ENCODE measurements around the gene FBXO38. TPM values are rescaled to one million over a fixed set of nuclear protein-coding genes. Genes with fewer than 3 reads are reported as not detected.

FBXO38 gene
- total RNA-seq, 1 experiment from 2014 or later: 36.3 TPM

DNA sequence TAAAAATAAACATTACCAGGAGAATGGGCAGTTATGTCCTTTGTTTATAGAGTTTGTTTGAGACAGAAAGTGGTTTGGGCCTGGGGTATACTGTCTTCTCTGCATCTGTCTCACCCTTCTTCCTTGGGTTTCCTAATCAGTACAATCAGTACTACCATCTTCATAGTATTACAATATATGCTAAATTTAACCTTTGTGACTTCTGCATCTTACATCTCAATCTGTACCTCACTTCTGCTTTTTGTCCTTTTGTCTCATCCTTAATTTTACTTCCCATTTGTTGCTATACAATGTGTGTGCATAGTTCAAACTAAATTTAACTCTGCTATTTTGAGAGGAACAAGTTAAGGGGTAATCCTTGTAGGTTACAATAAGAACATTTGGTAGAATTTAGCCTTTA lies 19.6 kb downstream of the FBXO38 start:
- Histone ChIP-seq H3K27ac (ENCODE audit: low read depth, low read length) (no peak overlapping the region), H2AFZ (ENCODE audit: low read depth, low read length, poor library complexity, severe bottlenecking) (no peak overlapping the region), H3K4me1 (ENCODE audit: control insufficient read depth in 1 of 2, insufficient read depth in 2 of 2, low read length in 2 of 2) (no peaks in the 10 kb centered on the region), H3K4me2 (ENCODE audit: low read length) (no peak overlapping the region), H3K9ac (ENCODE audit: low read length) (no peak overlapping the region), H3K36me3 (ENCODE audit: control insufficient read depth in 1 of 2, insufficient read depth in 2 of 2, low read length in 2 of 2) (peaks cover 29 to 33% of the 10 kb centered on the region in 2 experiments; a peak in 3 of 4 replicates), H3K9me3 (ENCODE audit: control insufficient read depth in 1 of 2, insufficient read depth in 1 of 2, low read depth in 1 of 2, low read length in 2 of 2) (no peaks in the 10 kb centered on the region), H3K27me3 (ENCODE audit: insufficient read depth, low read length) (no peaks in the 10 kb centered on the region), H3K4me3 (replicated peaks in 1 of 2; ENCODE audit: low read depth in 1 of 2, low read length in 2 of 2) (no peak overlapping the region), H3K9me2 (ENCODE audit: insufficient read depth) (no peaks in the 10 kb centered on the region), H3K79me2 (ENCODE audit: insufficient read depth, low read length) (no peaks in the 10 kb centered on the region), H4K20me1 (ENCODE audit: insufficient read depth) (no peaks in the 10 kb centered on the region; the same call in 1 of the 2 replicates)
- TF ChIP-seq CEBPB (IDR thresholded peaks at IDR 0.05; ENCODE audit: low read depth) (no peak), POLR2AphosphoS5 (IDR thresholded peaks at IDR 0.05; ENCODE audit: low read depth, low read length) (no peak), CBX3 (IDR thresholded peaks at IDR 0.05; ENCODE audit: low read depth) (no peak), EGR1 (IDR thresholded peaks at IDR 0.05; ENCODE audit: low read depth) (no peak), SRF (IDR thresholded peaks at IDR 0.05; ENCODE audit: low read depth) (no peak), RAD21 (IDR thresholded peaks at IDR 0.05; ENCODE audit: low read depth) (no peak), ELF1 (IDR thresholded peaks at IDR 0.05; ENCODE audit: borderline replicate concordance, low read depth) (no peak), TCF7L2 (IDR thresholded peaks at IDR 0.05; ENCODE audit: borderline replicate concordance, extremely low read depth, insufficient read depth, insufficient read length) (no peak), SP1 (IDR thresholded peaks at IDR 0.05; ENCODE audit: low read depth) (no peak), ZNF274 (IDR thresholded peaks at IDR 0.05; ENCODE audit: low read depth, low read length) (no peak), YY1 (IDR thresholded peaks at IDR 0.05; ENCODE audit: extremely low read depth, insufficient replicate concordance, low read depth, low read length) (no peak)
- TF ChIP-seq, protein P1, sequence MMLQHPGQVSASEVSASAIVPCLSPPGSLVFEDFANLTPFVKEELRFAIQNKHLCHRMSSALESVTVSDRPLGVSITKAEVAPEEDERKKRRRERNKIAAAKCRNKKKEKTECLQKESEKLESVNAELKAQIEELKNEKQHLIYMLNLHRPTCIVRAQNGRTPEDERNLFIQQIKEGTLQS (IDR thresholded peaks at IDR 0.05): no peak
- intact Hi-C loops (cut with micrococcal nuclease): no loop called here
- no peak for ATAC-seq
- ChIA-PET POLR2A (no interaction called here), CTCF (no interaction called here), RAD21 (ENCODE audit: low non-redundant PET in 1 of 2, low total read pairs in 2 of 2, uncharacterized antibody in 2 of 2, unreplicated experiment in 2 of 2) (no interaction called here)
- no peak for DNase-seq (ENCODE audit: low read depth, low spot score)
- no TSS peak for BruUV-seq (replicated peaks)

DNA sequence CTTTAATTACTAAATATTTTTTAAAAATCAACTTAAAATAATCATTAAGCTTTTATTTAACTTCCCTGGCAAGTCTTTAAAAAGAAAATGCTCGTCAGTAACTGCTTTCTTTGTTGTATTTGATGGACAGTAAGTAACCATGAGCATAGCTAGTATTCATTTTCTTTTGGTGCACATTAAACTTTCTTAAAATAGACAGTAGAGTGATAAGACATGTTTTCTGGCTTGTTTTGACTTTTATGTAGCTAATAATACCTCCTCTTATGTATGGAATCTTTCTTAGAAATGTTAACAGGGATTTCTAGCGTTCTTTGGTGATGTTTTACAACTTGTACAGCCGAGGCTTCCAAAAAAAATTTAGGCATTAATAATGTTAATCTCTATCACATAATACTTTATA lies 22.6 kb downstream of the FBXO38 start:
- ChIA-PET POLR2A (no interaction called here), CTCF (no interaction called here)
- no peaks in the 10 kb centered on the region for H3K9me3 ChIP-seq (ENCODE audit: control insufficient read depth in 1 of 2, insufficient read depth in 1 of 2, low read depth in 1 of 2, low read length in 2 of 2)

More for the DNA sequence above, 22.6 kb downstream of the FBXO38 start:
- H2AFZ ChIP-seq (ENCODE audit: low read depth, low read length, poor library complexity, severe bottlenecking): no peak overlapping the region
- no peaks in the 10 kb centered on the region for H3K9me2 ChIP-seq (ENCODE audit: insufficient read depth)
- peaks cover 31 to 46% of the 10 kb centered on the region in 2 experiments for H3K36me3 ChIP-seq (ENCODE audit: control insufficient read depth in 1 of 2, insufficient read depth in 2 of 2, low read length in 2 of 2)
- RAD21 ChIA-PET (ENCODE audit: low non-redundant PET in 1 of 2, low total read pairs in 2 of 2, uncharacterized antibody in 2 of 2, unreplicated experiment in 2 of 2): no interaction called here
- H3K27ac ChIP-seq (ENCODE audit: low read depth, low read length): no peak overlapping the region
- H3K4me3 ChIP-seq (replicated peaks in 1 of 2; ENCODE audit: low read depth in 1 of 2, low read length in 2 of 2): no peak overlapping the region
- intact Hi-C loops (cut with micrococcal nuclease): no loop called here
- ATAC-seq (no peak), DNase-seq (ENCODE audit: low read depth, low spot score) (no peak)
- H3K4me1 ChIP-seq (ENCODE audit: control insufficient read depth in 1 of 2, insufficient read depth in 2 of 2, low read length in 2 of 2): no peaks in the 10 kb centered on the region
- no peaks in the 10 kb centered on the region; the same call in 1 of the 2 replicates for H4K20me1 ChIP-seq (ENCODE audit: insufficient read depth)
- no peak overlapping the region for H3K9ac ChIP-seq (ENCODE audit: low read length)
- no peaks in the 10 kb centered on the region for H3K79me2 ChIP-seq (ENCODE audit: insufficient read depth, low read length)
- TF ChIP-seq ELF1 (IDR thresholded peaks at IDR 0.05; ENCODE audit: borderline replicate concordance, low read depth): no peak
- no peak for TF ChIP-seq ZBTB33 (IDR thresholded peaks at IDR 0.05; ENCODE audit: extremely low read depth, insufficient replicate concordance, low read length)
- H3K27me3 ChIP-seq (ENCODE audit: insufficient read depth, low read length): no peaks in the 10 kb centered on the region
- no TSS peak for BruUV-seq (replicated peaks)
- H3K4me2 ChIP-seq (ENCODE audit: low read length): no peak overlapping the region

All from HCT116 (cell line).